Amniotic epithelial cell (primary cell): ENCODE results near the gene PWWP2B.
"Not testable (repeated sequence)": the region's sequence is repeated elsewhere in the genome, so short reads cannot be mapped to it uniquely, and the experiment has no call there.

Experiments
- DNase-seq: peaks from one replicate; pipeline ENCODE4 v3.0.0-alpha.2; 2010; ENCODE audit warnings: low read depth

PWWP2B gene

DNA sequence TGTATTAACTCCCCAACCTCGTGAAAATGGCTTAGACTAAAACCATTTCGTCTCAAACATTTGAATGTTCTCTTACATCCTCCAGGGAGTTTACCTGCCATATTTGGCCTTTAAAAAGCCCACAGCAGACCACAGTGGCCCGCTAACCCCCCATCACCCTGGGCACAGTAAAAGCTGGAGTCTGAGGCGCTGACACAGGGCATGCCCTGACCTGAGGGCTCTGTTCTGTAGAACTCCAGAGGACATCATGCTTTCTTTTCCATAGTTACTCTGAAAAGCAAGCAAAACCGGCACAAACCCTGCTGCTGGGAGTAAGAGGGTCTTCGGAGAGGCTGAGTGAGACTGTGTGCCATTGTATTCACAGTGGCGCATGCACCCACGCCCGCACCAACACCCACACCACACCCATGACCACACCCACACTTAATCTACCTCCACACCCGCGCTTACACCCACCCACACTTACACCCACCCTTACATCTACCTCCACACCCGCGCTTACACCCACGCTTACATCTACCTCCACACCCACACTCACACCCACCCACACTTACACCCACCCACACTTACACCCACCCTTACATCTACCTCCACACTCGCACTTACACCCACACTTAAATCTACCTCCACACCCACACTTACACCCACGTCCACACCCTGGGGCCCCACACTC lies 32.9 kb upstream of the PWWP2B start:
- peak; percentile 64 for DNase-seq

DNA sequence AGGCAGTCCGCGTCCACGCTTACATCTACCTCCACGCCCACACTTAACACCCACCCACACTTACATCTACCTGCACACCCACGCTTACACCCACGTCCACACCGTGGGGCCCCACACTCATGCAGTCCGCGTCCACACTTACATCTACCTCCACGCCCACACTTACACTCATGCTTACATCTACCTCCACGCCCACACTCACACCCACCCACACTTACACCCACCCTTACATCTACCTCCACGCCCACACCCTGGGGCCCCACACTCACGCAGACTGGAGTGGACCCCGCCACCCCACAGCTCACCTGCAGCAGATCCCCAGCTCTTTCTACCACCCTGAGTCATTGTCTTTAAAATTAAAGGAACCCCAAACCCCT lies 32.4 kb upstream of the PWWP2B start:
- DNase-seq, result peak; percentile 36

DNA sequence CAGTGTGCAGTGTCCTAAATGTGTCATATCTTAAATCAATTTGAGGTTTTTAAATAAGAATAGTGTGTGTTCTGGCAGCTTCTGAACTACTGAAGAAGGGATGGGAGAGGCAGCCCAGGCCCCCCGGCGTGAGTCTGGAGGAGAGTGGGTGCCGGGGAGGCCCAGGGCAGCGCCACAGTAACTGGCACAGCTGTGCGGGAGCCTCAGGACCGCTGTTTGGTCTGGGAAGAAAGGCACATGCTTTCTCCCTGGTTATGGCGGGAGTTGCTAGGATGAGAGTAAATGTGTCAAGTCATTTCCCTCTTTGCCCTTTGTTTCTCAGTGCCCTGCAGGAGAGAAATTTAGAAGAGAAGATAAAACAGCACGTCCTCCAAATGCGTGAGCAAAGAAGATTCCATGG lies 31.9 kb upstream of the PWWP2B start:
- DNase-seq, result no peak

DNA sequence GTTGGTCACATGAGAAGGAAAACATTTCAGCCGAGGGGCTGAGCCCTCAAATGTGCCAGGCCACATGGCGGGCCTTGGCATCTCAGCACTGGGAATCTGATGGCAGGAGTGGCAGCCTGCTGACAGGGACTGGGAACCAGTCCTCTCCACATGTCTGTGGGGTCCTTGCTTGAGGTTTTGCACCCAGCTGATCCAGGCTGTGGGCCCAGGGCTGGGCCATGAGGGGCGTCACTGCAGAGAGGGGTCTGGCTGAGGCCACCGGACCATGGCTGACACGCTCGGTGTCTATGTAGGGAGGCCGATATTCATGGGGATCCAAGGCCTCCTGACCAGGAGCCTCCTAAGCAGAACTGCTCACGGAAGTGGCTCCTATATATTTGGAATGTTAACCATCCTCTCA lies 31.0 kb upstream of the PWWP2B start:
- no peak for DNase-seq

DNA sequence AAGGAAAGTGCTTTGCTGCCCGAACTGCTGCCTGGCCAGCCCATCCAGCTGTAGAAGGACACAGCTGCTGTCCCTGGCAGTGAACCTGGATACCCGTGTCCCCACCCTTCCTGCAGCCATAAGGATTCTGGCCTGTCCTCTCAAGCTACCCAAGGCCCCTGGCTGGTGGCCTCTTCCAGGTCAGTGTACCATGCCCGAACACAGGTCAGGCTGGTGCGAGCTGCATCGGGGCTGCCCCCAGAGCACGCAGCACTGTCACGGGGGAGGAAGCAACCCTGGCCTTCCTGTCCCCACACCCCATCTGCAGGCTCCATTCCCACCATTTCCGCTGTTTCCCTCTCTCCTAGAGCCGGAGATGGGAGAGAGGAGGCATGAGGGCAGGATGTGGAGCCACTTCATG lies 30.5 kb upstream of the PWWP2B start:
- DNase-seq, result no peak

DNA sequence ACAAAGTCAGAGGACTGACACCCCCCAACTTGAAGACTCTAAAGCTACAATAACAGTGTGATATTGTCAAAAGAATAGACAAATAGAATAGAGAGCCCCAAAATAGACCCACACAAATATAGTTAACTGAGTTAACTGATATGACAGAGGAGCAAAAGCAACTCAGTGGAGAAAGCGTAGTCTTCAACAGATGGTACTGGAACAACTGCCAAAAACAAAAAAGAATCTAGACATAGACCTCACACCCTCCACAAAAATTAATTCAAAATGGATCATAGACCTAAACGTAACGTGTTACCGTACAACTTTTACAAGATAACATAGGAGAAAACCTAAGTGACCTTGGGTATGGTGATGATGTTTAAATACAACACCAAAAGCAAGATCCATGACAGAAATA lies 28.6 kb upstream of the PWWP2B start:
- DNase-seq, result no peak

DNA sequence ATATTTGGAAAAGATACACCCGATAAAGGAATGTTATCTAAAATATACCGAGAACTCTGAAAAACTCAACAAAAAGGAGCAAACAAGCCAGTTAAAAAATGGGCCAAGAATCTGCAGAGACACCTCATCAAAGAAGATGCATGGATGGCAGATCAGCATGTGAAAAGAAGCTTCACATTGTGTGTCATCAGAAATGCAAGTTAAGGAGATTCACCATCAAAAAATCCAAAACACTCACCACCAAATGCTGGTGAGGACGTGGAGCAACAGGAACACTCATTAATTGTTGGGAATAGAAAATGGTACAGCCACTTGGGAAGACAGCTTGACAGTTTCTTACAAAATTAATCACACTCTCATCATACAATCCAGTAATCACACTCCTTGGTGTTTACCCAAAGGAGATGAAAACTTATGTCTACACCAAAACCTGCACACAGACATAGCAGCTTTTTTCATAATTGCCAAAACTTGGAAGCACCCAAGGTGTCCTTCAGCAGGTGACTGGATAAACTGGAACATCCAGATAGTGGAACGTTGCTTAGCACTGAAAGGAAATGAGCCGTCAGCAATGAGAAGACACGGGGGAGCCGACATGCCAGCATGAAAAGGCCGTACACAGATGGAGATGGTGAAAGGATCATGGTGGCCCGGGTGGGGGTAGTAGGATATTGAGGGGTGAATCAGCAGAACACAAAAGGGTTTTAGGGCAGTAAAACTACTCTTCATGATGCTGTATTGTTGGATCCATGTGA lies 27.9 kb upstream of the PWWP2B start:
- DNase-seq, result peak; percentile 55

DNA sequence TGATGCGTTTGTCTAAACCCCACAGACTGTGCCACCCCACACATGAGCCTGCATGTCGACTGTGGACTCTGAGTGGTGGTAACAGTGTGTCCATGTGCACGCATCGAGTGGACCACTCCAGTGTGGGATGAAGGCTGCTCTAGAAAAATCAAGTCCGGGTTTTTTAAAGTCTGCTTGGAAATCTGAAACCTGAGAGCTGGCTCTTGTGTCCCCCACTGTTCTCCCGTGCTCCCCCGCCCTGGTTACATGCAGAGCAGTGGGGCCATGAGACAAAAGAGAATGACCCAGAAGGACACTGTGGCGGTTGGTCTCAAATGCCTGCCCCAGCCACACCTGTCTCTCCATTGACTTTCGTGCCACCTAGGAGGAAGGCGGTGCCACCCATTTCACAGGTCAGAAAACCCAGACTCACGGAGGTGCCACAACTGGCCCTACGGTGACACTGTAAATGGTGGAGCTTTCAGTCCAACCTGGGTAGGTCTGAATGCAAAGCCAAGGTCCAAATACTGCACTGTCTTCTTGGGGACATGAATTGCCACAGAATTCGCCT lies 27.3 kb upstream of the PWWP2B start:
- DNase-seq, result no peak

DNA sequence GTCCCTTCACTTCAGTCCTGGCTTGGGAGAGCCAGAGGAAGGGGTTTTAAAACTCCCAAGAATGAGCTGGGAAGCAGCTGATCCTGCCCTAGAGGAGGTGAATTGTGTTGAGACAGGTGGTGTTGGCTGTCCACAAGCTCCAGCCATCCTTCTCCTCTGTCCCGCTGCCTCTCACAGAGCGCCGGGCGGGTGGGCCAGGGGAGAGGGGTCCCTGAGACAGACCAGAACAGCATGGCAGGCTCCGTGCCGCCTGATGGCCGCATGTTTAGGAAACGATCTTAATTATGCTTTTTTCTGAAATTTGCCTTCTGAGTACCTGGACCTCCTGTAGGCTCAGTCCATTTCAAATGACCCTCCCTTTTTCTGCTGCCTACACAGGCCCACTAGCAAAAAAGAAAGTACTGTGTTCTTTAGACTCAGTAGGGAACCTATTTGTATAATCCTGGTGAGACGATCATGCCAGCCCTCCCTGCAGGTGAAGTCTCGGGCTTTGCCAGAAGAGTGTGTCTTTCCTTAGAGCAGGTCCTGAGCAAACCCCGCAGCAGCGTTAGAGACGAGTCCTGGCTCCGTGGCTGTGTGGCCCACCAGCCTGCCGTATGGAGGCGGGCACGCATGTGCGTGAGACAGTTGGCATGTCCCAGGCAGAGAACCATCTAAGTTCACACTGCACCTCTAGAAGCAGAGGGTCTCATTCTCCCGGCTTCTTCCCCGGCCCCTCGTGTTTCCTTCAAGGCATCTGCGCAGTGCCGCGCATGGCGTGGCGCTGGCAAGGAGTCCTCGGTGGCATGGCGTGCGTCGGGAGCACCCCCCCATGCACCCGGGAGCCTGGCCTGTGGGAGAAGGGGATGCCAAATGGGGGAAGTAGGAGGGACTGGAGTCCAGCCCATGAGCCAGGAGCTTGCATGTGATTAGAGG lies 26.3 kb upstream of the PWWP2B start:
- no peak for DNase-seq

DNA sequence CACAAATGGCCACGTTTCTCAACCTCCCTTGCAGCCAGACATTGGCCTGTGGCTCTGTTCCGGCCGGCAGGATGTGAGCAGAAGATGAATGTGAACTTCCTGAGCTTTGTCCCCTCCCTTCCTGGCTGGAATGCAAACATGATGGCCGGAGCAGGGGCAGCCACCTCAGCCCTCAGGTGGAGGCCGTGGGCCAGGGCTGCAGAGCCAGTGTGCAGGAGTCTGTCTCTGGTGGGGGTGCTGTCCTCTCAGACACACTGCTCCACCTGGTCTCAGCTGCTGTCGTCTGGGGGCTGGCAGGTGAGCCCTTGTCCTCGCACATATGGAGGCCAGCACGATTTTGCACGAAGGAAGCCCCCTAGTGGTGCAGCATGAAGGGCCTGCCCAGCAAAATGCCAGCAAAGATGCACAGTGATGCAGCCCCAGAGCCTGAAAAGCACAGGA lies 25.3 kb upstream of the PWWP2B start:
- no peak for DNase-seq

DNA sequence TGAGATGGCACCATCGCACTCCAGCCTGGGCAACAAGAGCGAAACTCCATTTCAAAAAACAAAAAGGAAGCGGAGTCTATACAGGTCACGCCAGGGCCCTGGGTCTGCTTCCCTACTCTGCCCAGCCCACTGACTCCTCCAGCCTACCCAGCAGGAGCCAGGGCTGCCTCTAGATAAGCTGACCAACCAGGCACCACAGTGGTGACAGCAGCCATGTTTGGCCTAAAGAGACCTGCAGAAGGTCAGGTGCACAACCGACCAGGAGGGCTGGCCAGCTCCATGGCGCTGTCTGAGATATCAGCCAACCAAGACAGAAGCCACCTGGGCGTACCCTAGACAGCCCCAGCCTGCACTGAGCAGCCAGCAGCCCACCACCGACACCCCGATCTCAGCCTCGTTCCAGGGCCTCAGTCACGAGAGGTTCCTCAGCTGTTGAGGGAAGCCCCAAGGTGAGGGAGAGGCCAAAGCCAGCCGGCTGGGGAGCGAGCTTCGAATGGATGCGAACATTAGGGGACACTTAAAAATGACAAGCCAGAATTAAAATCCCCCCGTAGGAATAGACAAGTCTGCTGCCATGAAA lies 24.4 kb upstream of the PWWP2B start:
- DNase-seq, result no peak

DNA sequence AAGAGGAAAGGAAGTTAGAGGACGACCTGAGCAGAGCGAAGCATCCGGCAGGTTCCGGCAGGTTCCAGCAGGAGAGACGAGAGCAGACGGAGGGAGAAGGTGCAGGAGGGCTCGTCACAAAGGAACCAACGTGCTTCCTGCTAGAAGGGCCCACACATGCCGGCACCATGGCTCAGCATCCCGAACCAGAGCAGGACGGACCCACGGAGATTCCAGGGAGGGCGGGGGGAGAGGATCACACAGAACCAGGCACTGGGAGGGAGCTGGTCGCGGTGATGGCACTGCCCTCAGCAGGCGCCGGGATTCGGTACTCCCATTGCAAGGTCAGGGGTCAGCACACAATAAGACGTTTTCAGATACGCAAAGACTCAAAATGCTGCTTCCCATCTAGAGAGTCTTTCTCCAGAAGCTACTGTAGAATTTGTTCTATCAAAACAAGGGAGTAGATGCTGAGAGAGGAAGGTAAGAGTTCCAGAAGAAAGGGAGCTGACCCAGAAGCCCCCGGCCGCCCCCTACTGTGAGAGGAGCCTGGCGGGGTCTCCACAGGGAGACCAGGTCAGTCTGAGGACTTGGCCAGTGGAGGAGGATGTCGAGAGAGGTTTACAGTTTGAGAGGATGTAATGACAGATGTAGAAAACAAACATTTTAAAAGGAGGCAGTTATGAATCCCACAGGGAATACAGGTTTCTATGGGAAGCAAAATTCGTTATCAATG lies 23.6 kb upstream of the PWWP2B start:
- DNase-seq, result no peak

DNA sequence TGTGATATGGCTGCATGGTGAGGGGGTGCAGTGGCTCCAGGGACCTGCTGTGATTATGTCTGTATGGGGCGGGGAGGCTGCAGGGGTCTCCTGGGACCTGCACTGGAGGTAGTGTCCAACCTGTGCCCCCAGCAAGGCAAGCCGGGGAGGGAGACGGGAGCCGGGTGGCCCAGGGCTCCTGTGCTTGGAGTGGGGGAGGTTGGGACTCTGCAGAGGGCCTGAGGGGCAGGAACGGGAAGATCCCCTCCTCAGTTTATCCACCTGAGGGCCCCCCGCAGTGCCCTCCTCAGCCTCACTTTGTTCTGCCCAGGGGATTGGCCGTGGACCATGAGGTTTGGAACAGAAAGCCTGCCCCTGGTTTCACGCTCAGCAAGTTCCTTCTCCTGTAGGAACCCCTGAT lies 22.8 kb upstream of the PWWP2B start:
- no peak for DNase-seq

DNA sequence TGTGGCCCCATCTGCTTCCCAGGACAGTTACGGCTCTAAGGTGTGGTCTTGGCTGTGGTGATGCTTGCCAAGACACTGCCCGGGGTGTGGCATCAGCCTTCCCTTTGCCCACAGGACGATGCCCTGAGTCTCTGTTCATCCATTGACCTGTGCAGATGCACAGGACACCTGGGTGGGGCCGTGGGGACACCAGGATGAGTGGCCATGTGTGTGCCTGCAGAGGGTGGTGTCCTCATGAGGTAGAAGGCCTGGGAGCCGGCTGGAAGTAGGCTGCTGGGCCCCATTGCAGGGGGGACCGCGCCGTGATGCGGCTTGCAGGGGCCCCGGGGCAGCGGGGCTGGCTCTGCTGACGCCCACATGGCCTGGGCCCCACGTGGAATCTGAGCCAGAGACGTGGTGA lies 22.4 kb upstream of the PWWP2B start:
- DNase-seq, result no peak

DNA sequence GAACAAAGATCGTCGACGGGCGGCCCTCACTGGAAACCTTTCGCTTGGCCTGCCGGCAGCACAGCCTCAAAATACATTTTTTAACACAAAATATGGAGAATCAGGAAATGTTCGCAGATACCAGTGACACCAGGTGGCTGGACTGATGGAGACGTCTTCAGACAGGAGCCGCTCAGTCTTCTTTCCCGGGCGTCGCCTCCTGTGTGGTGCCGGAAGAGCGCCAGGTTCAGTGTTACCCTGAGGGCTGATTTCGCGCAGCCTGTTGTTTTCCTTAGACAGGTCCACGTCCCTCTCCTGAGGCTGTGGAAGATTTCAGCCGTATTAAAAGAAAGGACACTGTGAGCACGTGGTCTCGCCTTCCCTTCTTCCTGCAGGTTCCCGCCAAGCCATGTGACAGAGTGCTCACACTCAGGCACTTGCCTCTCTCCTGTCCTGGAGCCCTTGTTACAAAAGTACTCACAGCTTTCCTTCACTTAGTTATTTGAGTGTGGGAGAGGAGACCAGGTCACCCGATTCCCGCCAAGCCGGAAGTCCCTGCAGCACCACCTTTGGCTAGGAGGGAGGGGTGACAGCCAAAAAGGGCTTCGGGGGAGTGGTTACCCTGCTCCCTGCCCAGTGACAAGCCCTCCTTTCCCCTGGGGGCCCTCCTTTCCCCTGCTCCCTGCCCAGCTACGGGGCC lies 21.7 kb upstream of the PWWP2B start:
- no peak for DNase-seq

DNA sequence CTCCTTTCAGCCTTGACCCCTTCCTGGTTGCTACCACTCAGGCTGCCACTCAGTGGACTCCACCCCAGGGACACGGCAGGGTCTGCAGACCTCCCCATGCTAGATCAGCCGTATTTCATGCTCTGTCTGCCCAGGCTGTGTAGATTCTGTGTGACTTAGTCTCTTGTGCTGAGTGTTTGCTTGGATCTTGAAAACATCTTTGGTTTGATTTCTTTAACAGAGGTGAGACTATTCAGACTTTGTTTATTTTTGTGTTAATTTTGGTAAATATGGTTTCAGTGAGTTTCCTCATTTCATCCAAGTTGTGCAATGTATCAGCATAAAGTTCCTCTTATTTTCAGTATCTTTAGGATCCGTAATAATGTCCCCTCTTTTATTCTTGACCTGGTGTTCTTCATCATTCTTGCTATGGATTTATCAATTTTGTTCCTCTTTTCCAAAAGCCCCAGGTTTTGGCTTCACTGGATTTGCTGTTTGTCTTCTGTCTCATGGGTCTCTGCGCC lies 21.2 kb upstream of the PWWP2B start:
- DNase-seq, result no peak

DNA sequence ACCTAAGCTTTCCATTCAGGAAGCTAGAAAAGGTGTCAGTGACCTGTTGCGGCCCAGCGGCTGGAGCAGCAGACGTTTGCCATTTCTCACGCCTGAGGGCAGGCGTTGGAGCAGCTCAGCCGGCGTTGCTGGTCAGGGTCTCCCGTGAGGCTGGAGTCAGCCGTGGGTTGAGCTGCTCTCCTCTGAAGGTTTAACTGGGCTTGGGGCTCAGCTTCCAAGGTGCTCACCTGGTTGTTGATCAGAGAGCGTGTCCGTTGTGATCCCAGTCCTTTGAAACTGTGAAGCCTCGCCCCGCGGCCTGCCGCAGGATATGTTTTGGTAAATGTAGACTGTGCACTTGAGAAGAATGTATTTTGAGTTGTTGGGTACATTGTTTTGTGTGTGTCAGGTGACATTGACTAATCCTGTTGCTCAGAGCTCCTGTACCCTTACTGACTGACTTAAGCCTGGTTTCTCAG lies 20.6 kb upstream of the PWWP2B start:
- no peak for DNase-seq

DNA sequence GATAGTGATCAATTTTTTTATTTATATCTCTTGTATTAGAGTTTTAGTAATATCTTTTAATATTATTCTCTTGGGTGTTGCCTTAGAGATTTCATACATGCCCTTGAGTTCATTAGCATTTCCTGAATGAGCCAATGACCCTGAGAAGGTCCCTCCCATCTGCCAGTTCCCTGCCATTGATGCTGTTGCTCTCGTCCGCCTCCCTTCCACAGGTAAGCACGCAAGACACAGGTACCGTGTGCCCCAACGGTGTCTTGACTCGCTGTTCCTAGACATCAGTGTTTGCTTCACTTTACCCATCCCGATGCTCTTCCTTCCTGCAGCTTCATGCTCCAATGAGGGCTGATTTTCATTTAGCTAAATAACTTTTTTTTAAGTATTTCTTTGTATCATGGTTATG lies 19.7 kb upstream of the PWWP2B start:
- no peak for DNase-seq

DNA sequence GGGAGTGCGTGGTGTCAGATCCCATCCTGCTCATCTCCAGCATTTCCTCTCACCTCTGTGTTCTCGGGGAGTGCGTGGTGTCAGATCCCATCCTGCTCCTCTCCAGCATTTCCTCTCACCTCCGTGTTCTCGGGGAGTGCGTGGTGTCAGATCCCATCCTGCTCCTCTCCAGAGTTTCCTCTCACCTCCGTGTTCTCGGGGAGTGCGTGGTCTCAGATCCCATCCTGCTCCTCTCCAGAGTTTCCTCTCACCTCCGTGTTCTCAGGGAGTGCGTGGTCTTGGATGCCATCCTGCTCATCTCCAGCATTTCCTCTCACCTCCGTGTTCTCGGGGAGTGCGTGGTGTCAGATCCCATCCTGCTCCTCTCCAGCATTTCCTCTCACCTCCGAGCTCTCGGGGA lies 18.0 kb upstream of the PWWP2B start:
- not testable (repeated sequence) for DNase-seq

DNA sequence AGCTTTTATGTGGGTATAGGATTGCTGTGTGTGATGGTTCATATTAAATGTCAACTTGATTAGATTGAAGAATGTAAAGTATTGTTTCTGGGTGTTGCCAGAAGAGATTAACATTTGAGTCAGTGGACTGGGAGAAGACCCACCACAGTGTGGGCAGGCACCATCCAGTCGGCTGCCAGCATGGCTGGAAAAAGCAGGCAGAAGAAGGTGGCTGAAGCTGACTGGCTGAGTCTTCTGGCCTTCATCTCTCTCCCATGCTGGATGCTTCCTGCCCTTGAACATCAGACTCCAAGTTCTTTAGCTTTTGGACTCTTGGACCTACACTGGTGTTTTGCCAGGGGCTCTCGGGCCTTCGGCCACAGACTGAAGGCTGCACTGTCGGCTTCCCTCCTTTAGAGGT lies 16.0 kb upstream of the PWWP2B start:
- not testable (repeated sequence) for DNase-seq

DNA sequence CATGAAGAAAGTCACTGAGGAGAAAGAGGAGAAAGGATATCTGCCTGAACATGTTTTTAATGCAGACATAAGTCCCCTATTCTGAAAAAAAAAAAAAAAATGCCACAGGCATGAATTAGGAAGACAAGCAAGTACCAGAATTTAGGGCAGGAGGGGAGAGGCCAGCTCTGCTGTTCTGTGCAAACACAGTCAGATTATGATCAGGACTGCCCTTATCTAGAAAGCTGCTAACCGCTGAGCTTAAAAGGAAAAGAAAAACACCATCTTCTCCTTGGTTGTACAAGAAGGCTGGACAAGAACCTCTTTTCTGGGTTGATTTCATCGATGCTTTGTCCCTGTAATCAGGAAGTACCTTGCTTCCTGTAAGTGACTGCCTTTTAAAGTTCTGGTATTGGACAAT lies 15.3 kb upstream of the PWWP2B start:
- no peak for DNase-seq
